Measurements from ENCODE around the gene EIF3D. TPM values are rescaled to one million over a fixed set of nuclear protein-coding genes. Genes with fewer than 3 reads are reported as not detected.

Gene EIF3D
- total and polyA plus RNA-seq, 2 donors from 2014 or later, result 129 to 140 TPM

DNA sequence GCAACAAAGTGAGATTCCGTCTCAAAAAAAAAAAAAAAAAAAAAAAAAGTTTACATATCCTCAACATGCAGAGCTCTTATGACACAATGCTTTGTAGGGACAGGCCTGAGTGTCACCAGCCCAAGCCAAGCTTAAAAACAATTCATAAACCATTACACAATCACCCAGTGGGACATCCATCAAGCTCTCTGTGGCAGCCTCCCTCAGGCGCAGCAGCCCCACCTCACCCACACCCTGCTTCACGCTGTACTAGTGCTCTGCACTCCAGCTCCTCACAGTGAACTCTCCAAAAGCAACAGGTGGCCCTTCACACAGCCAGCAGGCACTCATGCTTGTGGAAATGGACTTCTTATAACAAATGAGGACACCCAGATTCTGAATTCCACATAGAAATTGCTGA, 18.6 kb downstream of the EIF3D start:
- TF ChIP-seq, protein P1, sequence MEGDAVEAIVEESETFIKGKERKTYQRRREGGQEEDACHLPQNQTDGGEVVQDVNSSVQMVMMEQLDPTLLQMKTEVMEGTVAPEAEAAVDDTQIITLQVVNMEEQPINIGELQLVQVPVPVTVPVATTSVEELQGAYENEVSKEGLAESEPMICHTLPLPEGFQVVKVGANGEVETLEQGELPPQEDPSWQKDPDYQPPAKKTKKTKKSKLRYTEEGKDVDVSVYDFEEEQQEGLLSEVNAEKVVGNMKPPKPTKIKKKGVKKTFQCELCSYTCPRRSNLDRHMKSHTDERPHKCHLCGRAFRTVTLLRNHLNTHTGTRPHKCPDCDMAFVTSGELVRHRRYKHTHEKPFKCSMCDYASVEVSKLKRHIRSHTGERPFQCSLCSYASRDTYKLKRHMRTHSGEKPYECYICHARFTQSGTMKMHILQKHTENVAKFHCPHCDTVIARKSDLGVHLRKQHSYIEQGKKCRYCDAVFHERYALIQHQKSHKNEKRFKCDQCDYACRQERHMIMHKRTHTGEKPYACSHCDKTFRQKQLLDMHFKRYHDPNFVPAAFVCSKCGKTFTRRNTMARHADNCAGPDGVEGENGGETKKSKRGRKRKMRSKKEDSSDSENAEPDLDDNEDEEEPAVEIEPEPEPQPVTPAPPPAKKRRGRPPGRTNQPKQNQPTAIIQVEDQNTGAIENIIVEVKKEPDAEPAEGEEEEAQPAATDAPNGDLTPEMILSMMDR (IDR thresholded peaks at IDR 0.05; ENCODE audit: borderline replicate concordance, extremely low read depth, insufficient read depth), result no peak
- intact Hi-C loops (cut with DNase I), result no loop called here
- H3K4me3 ChIP-seq (ENCODE audit: low read length in 3 of 3), result no peak overlapping the region
- peak in 1 of 5 donors; percentile 49 for DNase-seq
- H3K27ac ChIP-seq (ENCODE audit: low read depth in 2 of 2, low read length in 2 of 2), result no peak overlapping the region
- H3K9me3 ChIP-seq (ENCODE audit: control insufficient read depth in 2 of 3, insufficient read depth in 1 of 3, low read length in 3 of 3), result no peaks in the 10 kb centered on the region
- FAIRE-seq, result no peak
- no peaks in the 10 kb centered on the region for H3K27me3 ChIP-seq (ENCODE audit: control insufficient read depth, insufficient read depth, low read length)
- H3K4me1 ChIP-seq (ENCODE audit: control insufficient read depth in 2 of 3, insufficient read depth in 2 of 3, low read depth in 1 of 3, low read length in 3 of 3), result peaks cover 0 to 9% (median 0%) of the 10 kb centered on the region in 3 donors
- H3K36me3 ChIP-seq (ENCODE audit: control insufficient read depth in 2 of 3, insufficient read depth in 3 of 3, low read length in 3 of 3), result peaks cover 11 to 38% (median 32%) of the 10 kb centered on the region in 3 donors
- no peak overlapping the region for H3K9ac ChIP-seq (ENCODE audit: low read length in 3 of 3)

- H3K4me1 ChIP-seq (ENCODE audit: control insufficient read depth in 2 of 3, insufficient read depth in 2 of 3, low read depth in 1 of 3, low read length in 3 of 3), result peaks cover 0 to 12% (median 0%) of the 10 kb centered on the region in 3 donors
- TF ChIP-seq, protein P1 (IDR thresholded peaks at IDR 0.05; ENCODE audit: borderline replicate concordance, extremely low read depth, insufficient read depth), result no peak
- no peaks in the 10 kb centered on the region for H3K27me3 ChIP-seq (ENCODE audit: control insufficient read depth, insufficient read depth, low read length)
- FAIRE-seq, result no peak
- peak in 1 of 5 donors; percentile 41 for DNase-seq
- H3K9ac ChIP-seq (ENCODE audit: low read length in 3 of 3), result peak overlapping the region in 2 of 3 donors; percentile 19 to 69
- H3K4me3 ChIP-seq (ENCODE audit: low read length in 3 of 3), result peak overlapping the region; percentile 49 to 62 (median 60)
- peaks cover 4 to 17% (median 14%) of the 10 kb centered on the region in 3 donors for H3K36me3 ChIP-seq (ENCODE audit: control insufficient read depth in 2 of 3, insufficient read depth in 3 of 3, low read length in 3 of 3)
- H3K27ac ChIP-seq (ENCODE audit: low read depth in 2 of 2, low read length in 2 of 2), result peak overlapping the region; percentile 6 to 56
- no peaks in the 10 kb centered on the region for H3K9me3 ChIP-seq (ENCODE audit: control insufficient read depth in 2 of 3, insufficient read depth in 1 of 3, low read length in 3 of 3)
- intact Hi-C loops (cut with DNase I), result no loop called here
These were observed 21.4 kb downstream of the EIF3D start for GRCh38 chr22:36507518-36508010.

- intact Hi-C loops (cut with DNase I), result no loop called here
- Histone ChIP-seq H3K4me3 (ENCODE audit: low read length in 3 of 3) (peak within 1 kb of the TSS; percentile 49 to 62 (median 60)), H3K9me3 (ENCODE audit: control insufficient read depth in 2 of 3, insufficient read depth in 1 of 3, low read length in 3 of 3) (no peaks in the 10 kb centered on the region), H3K27ac (ENCODE audit: low read depth in 2 of 2, low read length in 2 of 2) (peak within 1 kb of the TSS; percentile 6 to 57), H3K27me3 (ENCODE audit: control insufficient read depth, insufficient read depth, low read length) (no peaks in the 10 kb centered on the region), H3K4me1 (ENCODE audit: control insufficient read depth in 2 of 3, insufficient read depth in 2 of 3, low read depth in 1 of 3, low read length in 3 of 3) (peaks cover 0 to 12% (median 0%) of the 10 kb centered on the region in 3 donors), H3K36me3 (ENCODE audit: control insufficient read depth in 2 of 3, insufficient read depth in 3 of 3, low read length in 3 of 3) (peaks cover 3 to 12% (median 9%) of the 10 kb centered on the region in 3 donors), H3K9ac (ENCODE audit: low read length in 3 of 3) (peak within 1 kb of the TSS; percentile 5 to 69 (median 19))
- FAIRE-seq (no peak), DNase-seq (peak; percentile 91 to 96 (median 95))
- TF ChIP-seq, protein P1 (IDR thresholded peaks at IDR 0.05; ENCODE audit: borderline replicate concordance, extremely low read depth, insufficient read depth), result no peak
These were observed 22.1 kb downstream of the EIF3D start, which contains the start of gene FOXRED2 for GRCh38 chr22:36506637-36507517. Gene FOXRED2, minus strand, starts transcription at chr22:36507040. Its CDS starts 618 bp downstream, at chr22:36506422.
